Activated B cell treated with CpG ODN at 0.5 μM for 24 hours (primary cell): ENCODE measurements around the gene GLT1D1. TPM values are rescaled to one million over a fixed set of nuclear protein-coding genes. Genes with fewer than 3 reads are reported as not detected.

ENCODE experiments used
- ATAC-seq: fragments of 200-7000 bp; cut with Tn5 transposase; one replicate; pipeline ENCODE4 v1.10.0; 2021; ENCODE audit warnings: low read depth, mild to moderate bottlenecking, moderate library complexity
- CTCF ChIA-PET: fragments of 350-600 bp; sonication (Branson Sonifier 250); formaldehyde crosslinking; loops from one replicate; lab custom pipeline; 2021; ENCODE audit warnings: antibody characterized with exemption; lab: Charles Lee
- POLR2A ChIA-PET: fragments of 350-600 bp; sonication (Branson Sonifier 250); formaldehyde crosslinking; loops from one replicate; lab custom pipeline; 2021; ENCODE audit warnings: antibody characterized with exemption; lab: Charles Lee
- DNase-seq: peaks from one replicate; pipeline ENCODE4 v3.0.0; 2022
- H3K27ac Mint-ChIP-seq: one replicate; pipeline ENCODE4 v1.8.0; 2020; ENCODE audit warnings: mixed read lengths
- H3K27me3 Mint-ChIP-seq: one replicate; pipeline ENCODE4 v1.8.0; 2021; ENCODE audit warnings: mixed read lengths
- H3K36me3 Mint-ChIP-seq: one replicate; pipeline ENCODE4 v1.8.0; 2021; ENCODE audit warnings: low read depth, mixed read lengths
- H3K4me1 Mint-ChIP-seq: one replicate; pipeline ENCODE4 v1.8.0; 2021; ENCODE audit warnings: mixed read lengths
- H3K4me3 Mint-ChIP-seq: one replicate; pipeline ENCODE4 v1.8.0; 2020; ENCODE audit warnings: mild to moderate bottlenecking, mixed read lengths
- H3K9me3 Mint-ChIP-seq: one replicate; pipeline ENCODE4 v1.8.0; 2020; ENCODE audit warnings: mixed read lengths
- intact Hi-C: fragments of 100-400 bp; cut with micrococcal nuclease; formaldehyde crosslinking; loops from one replicate; pipeline ENCODE4 v1.15.1; 2024
- total RNA-seq: library from RNA; stranded (reverse); gene quantifications from 2 replicates; pipeline ENCODE4 v1.2.3, GENCODE V29; 2022
- TF ChIP-seq, protein P1 (sequence below): fragments of 200-600 bp; IDR thresholded peaks from one replicate; pipeline ENCODE4 v1.8.0; 2022; ENCODE audit warnings: antibody characterized with exemption, mild to moderate bottlenecking

The GLT1D1 gene
- total RNA-seq, 1 donor from 2014 or later, result not detected

DNA sequence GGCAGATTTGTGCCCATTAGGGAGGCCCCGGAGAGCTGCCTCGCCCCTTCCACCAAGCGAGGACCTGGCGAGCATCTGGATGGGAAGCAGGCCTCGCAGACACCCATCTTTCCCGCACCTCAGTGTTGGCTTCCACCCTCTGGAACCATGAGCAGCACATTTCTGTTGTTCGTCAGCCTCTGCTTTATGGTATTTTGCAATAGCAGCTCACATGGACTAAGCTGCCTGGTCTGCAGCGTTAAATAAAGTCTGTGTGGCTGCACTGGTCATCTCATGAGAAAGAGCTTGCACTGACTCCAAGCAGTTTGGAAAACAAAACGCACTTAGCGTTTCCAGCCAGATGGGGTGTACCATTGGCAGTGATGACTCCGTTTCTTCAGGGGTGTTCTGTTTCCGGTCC is 75.8 kb downstream of the GLT1D1 start:
- Mint-ChIP-seq H3K4me3 (no peak overlapping the region), H3K4me1 (no peaks in the 10 kb centered on the region), H3K27me3 (peaks cover 2% of the 10 kb centered on the region), H3K9me3 (no peaks in the 10 kb centered on the region), H3K27ac (no peak overlapping the region), H3K36me3 (no peaks in the 10 kb centered on the region)
- TF ChIP-seq, protein P1, sequence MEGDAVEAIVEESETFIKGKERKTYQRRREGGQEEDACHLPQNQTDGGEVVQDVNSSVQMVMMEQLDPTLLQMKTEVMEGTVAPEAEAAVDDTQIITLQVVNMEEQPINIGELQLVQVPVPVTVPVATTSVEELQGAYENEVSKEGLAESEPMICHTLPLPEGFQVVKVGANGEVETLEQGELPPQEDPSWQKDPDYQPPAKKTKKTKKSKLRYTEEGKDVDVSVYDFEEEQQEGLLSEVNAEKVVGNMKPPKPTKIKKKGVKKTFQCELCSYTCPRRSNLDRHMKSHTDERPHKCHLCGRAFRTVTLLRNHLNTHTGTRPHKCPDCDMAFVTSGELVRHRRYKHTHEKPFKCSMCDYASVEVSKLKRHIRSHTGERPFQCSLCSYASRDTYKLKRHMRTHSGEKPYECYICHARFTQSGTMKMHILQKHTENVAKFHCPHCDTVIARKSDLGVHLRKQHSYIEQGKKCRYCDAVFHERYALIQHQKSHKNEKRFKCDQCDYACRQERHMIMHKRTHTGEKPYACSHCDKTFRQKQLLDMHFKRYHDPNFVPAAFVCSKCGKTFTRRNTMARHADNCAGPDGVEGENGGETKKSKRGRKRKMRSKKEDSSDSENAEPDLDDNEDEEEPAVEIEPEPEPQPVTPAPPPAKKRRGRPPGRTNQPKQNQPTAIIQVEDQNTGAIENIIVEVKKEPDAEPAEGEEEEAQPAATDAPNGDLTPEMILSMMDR, result no peak
- ChIA-PET CTCF (no interaction called here), POLR2A (no interaction called here)
- intact Hi-C loops, result no loop called here
- DNase-seq (no peak), ATAC-seq (no peak)

DNA sequence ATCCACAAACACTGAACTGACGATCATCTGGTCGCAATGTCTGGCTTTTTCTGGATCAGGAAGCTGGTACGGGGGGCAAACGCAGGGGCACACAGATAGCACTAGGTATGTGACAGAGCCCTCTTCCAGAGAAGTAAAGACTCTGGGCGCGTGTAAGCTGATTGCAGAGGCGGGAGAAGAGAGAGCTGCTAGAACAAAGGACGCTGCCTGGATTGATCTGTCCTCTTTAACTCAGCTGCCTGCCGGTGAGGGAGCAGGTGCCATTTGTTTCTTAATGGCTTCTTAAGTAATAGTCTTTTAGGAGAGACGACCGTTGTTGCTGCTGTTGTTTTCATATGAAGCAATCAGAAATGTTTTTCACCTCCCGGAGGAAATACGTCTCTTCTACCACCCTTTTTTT is 77.3 kb downstream of the GLT1D1 start:
- ChIA-PET POLR2A (no interaction called here), CTCF (no interaction called here)
- Mint-ChIP-seq H3K4me1 (no peaks in the 10 kb centered on the region), H3K4me3 (no peak overlapping the region), H3K36me3 (no peaks in the 10 kb centered on the region), H3K27ac (no peak overlapping the region), H3K27me3 (peaks cover 3% of the 10 kb centered on the region), H3K9me3 (no peaks in the 10 kb centered on the region)
- intact Hi-C loops, result no loop called here
- TF ChIP-seq, protein P1, result no peak
- no peak for DNase-seq
- no peak for ATAC-seq

DNA sequence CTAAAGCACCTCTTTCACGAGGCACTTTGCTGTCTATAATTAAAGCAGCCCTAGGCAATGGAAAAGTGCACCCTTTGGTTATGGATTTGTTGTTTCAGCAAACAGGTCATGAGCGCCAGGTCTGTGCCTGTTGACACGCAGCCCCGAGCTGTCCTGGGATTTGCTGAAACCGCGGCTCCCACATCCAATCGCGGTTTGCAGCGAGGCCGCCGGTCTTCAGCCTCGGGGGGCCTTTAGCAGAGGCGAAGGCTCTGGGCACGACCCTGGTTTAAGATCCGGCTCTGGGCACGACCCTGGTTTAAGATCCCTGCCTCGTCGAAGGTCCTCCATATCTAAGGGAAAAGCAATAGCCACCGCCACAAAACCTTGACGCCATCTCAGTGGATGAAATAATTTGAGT is 79.2 kb downstream of the GLT1D1 start:
- TF ChIP-seq, protein P1, result no peak
- no peak overlapping the region for H3K27ac Mint-ChIP-seq
- H3K36me3 Mint-ChIP-seq, result no peaks in the 10 kb centered on the region

DNA sequence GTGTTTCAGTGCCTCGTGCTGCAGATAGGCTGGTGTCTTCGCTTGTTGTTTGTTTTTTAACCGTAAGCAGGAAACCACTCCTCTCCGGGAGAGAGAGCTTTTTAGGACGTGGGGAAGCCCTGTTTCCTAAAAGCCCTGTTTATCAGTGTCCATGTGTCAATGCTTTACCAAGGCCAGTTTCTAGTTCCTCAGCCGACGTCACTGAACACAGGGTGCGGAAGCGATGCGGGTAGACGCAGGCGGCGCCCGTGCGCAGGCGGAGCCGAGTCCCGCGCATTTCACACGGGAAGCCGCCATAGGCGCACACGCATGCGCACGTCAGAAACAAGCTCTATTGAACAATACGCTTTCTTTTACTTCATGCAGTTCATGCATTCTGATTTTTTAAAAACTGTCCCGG is 79.8 kb downstream of the GLT1D1 start:
- CTCF ChIA-PET, result no interaction called here
- H3K9me3 Mint-ChIP-seq, result peaks cover 3% of the 10 kb centered on the region
- peaks cover 4% of the 10 kb centered on the region for H3K27me3 Mint-ChIP-seq
- ATAC-seq (no peak), DNase-seq (no peak)
- H3K27ac Mint-ChIP-seq, result no peak overlapping the region
- intact Hi-C loops, result no loop called here
- no peaks in the 10 kb centered on the region for H3K4me1 Mint-ChIP-seq
- POLR2A ChIA-PET, result no interaction called here
- H3K36me3 Mint-ChIP-seq, result no peaks in the 10 kb centered on the region
- TF ChIP-seq, protein P1, result no peak
- no peak overlapping the region for H3K4me3 Mint-ChIP-seq

More for the DNA sequence above, 79.2 kb downstream of the GLT1D1 start:
- H3K4me1 Mint-ChIP-seq, result no peaks in the 10 kb centered on the region
- H3K27me3 Mint-ChIP-seq, result peaks cover 4% of the 10 kb centered on the region
- no peak for ATAC-seq
- DNase-seq, result no peak
- CTCF ChIA-PET, result no interaction called here
- no peak overlapping the region for H3K4me3 Mint-ChIP-seq
- H3K9me3 Mint-ChIP-seq, result peaks cover 3% of the 10 kb centered on the region
- POLR2A ChIA-PET, result no interaction called here
- intact Hi-C loops, result no loop called here

DNA sequence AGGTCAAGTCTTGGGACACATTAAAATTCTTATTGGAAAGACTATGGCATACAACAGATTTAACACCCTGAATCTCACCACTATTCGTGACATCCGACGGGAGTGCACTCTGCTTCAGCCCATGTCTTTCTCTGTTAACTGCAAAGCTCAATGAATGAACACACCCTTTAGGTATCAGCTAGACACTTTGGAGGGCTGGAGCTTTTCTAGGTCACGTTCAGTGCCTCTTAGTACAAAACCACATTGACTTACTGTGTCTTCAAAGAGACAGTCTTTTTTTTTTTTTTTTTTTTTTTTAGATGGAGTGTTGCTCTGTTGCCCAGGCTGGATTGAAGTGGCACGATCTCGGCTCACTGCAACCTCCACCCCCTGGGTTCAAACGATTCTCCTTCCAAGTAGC is 80.6 kb downstream of the GLT1D1 start:
- DNase-seq (no peak), ATAC-seq (no peak)
- intact Hi-C loops, result no loop called here
- H3K4me1 Mint-ChIP-seq, result no peaks in the 10 kb centered on the region
- TF ChIP-seq, protein P1, result no peak
- ChIA-PET POLR2A (no interaction called here), CTCF (no interaction called here)
- H3K36me3 Mint-ChIP-seq, result no peaks in the 10 kb centered on the region
- H3K27me3 Mint-ChIP-seq, result peaks cover 4% of the 10 kb centered on the region
- no peak overlapping the region for H3K27ac Mint-ChIP-seq
- no peak overlapping the region for H3K4me3 Mint-ChIP-seq
- H3K9me3 Mint-ChIP-seq, result peaks cover 3% of the 10 kb centered on the region
